ENCODE data around the gene SIM1. TPM values are rescaled to one million over a fixed set of nuclear protein-coding genes. Genes with fewer than 3 reads are reported as not detected.

SIM1 gene
- total and polyA plus RNA-seq, 2 experiments from 2014 or later, result not detected

GRCh38 chr6:100479179-100480035 lies 14.7 kb upstream of the SIM1 start:
- no peaks in the 10 kb centered on the region for H3K9me3 ChIP-seq (ENCODE audit: low read depth)

GRCh38 chr6:100475554-100476320 lies 11.0 kb upstream of the SIM1 start:
- no peak overlapping the region for H3K4me3 ChIP-seq
- DNase-seq (ENCODE audit: low read depth in 1 of 2, low spot score in 1 of 2), result no peak
- H3K27ac ChIP-seq, result no peak overlapping the region
- H3K27me3 ChIP-seq, result peaks cover 54% of the 10 kb centered on the region
- TF ChIP-seq CTCF (IDR thresholded peaks at IDR 0.05; ENCODE audit: low read depth, low read length), result no peak
- H3K36me3 ChIP-seq, result no peaks in the 10 kb centered on the region
- H3K4me1 ChIP-seq (ENCODE audit: low read depth), result no peaks in the 10 kb centered on the region
- no peaks in the 10 kb centered on the region for H3K9me3 ChIP-seq (ENCODE audit: low read depth)

More at GRCh38 chr6:100479179-100480035, 14.7 kb upstream of the SIM1 start:
- Histone ChIP-seq H3K36me3 (no peaks in the 10 kb centered on the region), H3K4me3 (no peak overlapping the region), H3K27ac (no peak overlapping the region), H3K4me1 (ENCODE audit: low read depth) (no peaks in the 10 kb centered on the region), H3K27me3 (peaks cover 17% of the 10 kb centered on the region)
- peak; percentile 49 to 66 for DNase-seq (ENCODE audit: low read depth in 1 of 2, low spot score in 1 of 2)
- peak; percentile 71 for TF ChIP-seq CTCF (IDR thresholded peaks at IDR 0.05; ENCODE audit: low read depth, low read length)

- TF ChIP-seq CTCF (IDR thresholded peaks at IDR 0.05; ENCODE audit: low read depth, low read length), result no peak
- no peak for DNase-seq (ENCODE audit: low read depth in 1 of 2, low spot score in 1 of 2)
- H3K27me3 ChIP-seq, result peaks cover 79% of the 10 kb centered on the region
- no peaks in the 10 kb centered on the region for H3K9me3 ChIP-seq (ENCODE audit: low read depth)
- H3K4me1 ChIP-seq (ENCODE audit: low read depth), result no peaks in the 10 kb centered on the region
- H3K4me3 ChIP-seq, result no peak overlapping the region
- H3K36me3 ChIP-seq, result no peaks in the 10 kb centered on the region
- no peak overlapping the region for H3K27ac ChIP-seq
Measured at GRCh38 chr6:100473182-100473581, 8.5 kb upstream of the SIM1 start.

- no peak overlapping the region for H3K4me3 ChIP-seq
- H3K27ac ChIP-seq, result no peak overlapping the region
- no peak for DNase-seq (ENCODE audit: low read depth in 1 of 2, low spot score in 1 of 2)
- H3K9me3 ChIP-seq (ENCODE audit: low read depth), result no peaks in the 10 kb centered on the region
- no peak for TF ChIP-seq CTCF (IDR thresholded peaks at IDR 0.05; ENCODE audit: low read depth, low read length)
- no peaks in the 10 kb centered on the region for H3K36me3 ChIP-seq
- peaks cover 84% of the 10 kb centered on the region for H3K27me3 ChIP-seq
- H3K4me1 ChIP-seq (ENCODE audit: low read depth), result no peaks in the 10 kb centered on the region
Measured at GRCh38 chr6:100472674-100473073, 8.0 kb upstream of the SIM1 start.

- Histone ChIP-seq H3K36me3 (no peaks in the 10 kb centered on the region), H3K27me3 (peaks cover 98% of the 10 kb centered on the region), H3K4me1 (ENCODE audit: low read depth) (no peaks in the 10 kb centered on the region), H3K9me3 (ENCODE audit: low read depth) (no peaks in the 10 kb centered on the region), H3K4me3 (no peak overlapping the region), H3K27ac (no peak overlapping the region)
- DNase-seq (ENCODE audit: low read depth in 1 of 2, low spot score in 1 of 2), result no peak
- TF ChIP-seq CTCF (IDR thresholded peaks at IDR 0.05; ENCODE audit: low read depth, low read length), result no peak
Measured at GRCh38 chr6:100470422-100471120, 5.8 kb upstream of the SIM1 start.

All from cardiac muscle cell (in vitro differentiated cells and primary cell).